ENCODE data around the gene UXS1. TPM values are rescaled to one million over a fixed set of nuclear protein-coding genes. Genes with fewer than 3 reads are reported as not detected.

The UXS1 gene
- total RNA-seq, 2 experiments from 2014 or later: 20.5 to 21.9 TPM

GRCh38 chr2:106187273-106187891 lies 6.7 kb downstream of the UXS1 start:
- intact Hi-C loops (cut with micrococcal nuclease; ENCODE audit: unreplicated experiment): no loop called here
- DNase-seq (ENCODE audit: low spot score): no peak
- TF ChIP-seq CTCF (conservative IDR thresholded peaks at IDR 0.05; ENCODE audit: low read length) (no peak), EZH2phosphoT487 (IDR thresholded peaks at IDR 0.05; ENCODE audit: borderline replicate concordance, low read depth, low read length) (no peak)
- POLR2A ChIA-PET: interaction anchor here (0.7 kb wide), 1 partner anchor 93 kb away, joined by 3 read pairs; no protein-coding TSS in a partner anchor
- Histone ChIP-seq H3K4me3 (ENCODE audit: low read depth, low read length, poor library complexity, severe bottlenecking) (no peak overlapping the region), H3K27ac (ENCODE audit: low read depth, low read length, poor library complexity, severe bottlenecking) (no peak overlapping the region), H3K4me1 (ENCODE audit: insufficient read depth, low read length, poor library complexity, severe bottlenecking) (peaks cover 11% of the 10 kb centered on the region), H4K20me1 (ENCODE audit: insufficient read depth, low read length) (no peaks in the 10 kb centered on the region; the same call in 1 of the 2 replicates), H3K36me3 (ENCODE audit: insufficient read depth, low read length) (peaks cover 4% of the 10 kb centered on the region; the same call in 1 of the 2 replicates), H3K9me3 (ENCODE audit: low read length) (no peaks in the 10 kb centered on the region), H3K9me2 (ENCODE audit: insufficient read depth, low read length) (no peaks in the 10 kb centered on the region), H3K79me2 (ENCODE audit: insufficient read depth, low read depth, low read length) (peaks cover 3% of the 10 kb centered on the region; the same call in 1 of the 2 replicates), H3K4me2 (ENCODE audit: low read length) (no peak overlapping the region), H2AFZ (ENCODE audit: low read length) (no peak overlapping the region)
- CTCF ChIA-PET (ENCODE audit: unreplicated experiment): no interaction called here
- no TSS peak for BruUV-seq (replicated peaks)

- Histone ChIP-seq H4K20me1 (ENCODE audit: insufficient read depth, low read length) (peaks cover under 1% of the 10 kb centered on the region; the same call in 1 of the 2 replicates), H3K4me1 (ENCODE audit: insufficient read depth, low read length, poor library complexity, severe bottlenecking) (peaks cover 11% of the 10 kb centered on the region), H3K4me2 (ENCODE audit: low read length) (no peak overlapping the region), H3K4me3 (ENCODE audit: low read depth, low read length, poor library complexity, severe bottlenecking) (no peak overlapping the region), H2AFZ (ENCODE audit: low read length) (no peak overlapping the region), H3K9me2 (ENCODE audit: insufficient read depth, low read length) (no peaks in the 10 kb centered on the region), H3K79me2 (ENCODE audit: insufficient read depth, low read depth, low read length) (peaks cover 3% of the 10 kb centered on the region; the same call in 1 of the 2 replicates), H3K9me3 (ENCODE audit: low read length) (no peaks in the 10 kb centered on the region), H3K27ac (ENCODE audit: low read depth, low read length, poor library complexity, severe bottlenecking) (no peak overlapping the region), H3K36me3 (ENCODE audit: insufficient read depth, low read length) (peaks cover 4% of the 10 kb centered on the region; the same call in 1 of the 2 replicates)
- no TSS peak for BruUV-seq (replicated peaks)
- ChIA-PET CTCF (ENCODE audit: unreplicated experiment) (no interaction called here), POLR2A (interaction anchor here (1.0 kb wide), 1 partner anchor 20 kb away, joined by 3 read pairs; no protein-coding TSS in a partner anchor)
- intact Hi-C loops (cut with micrococcal nuclease; ENCODE audit: unreplicated experiment): no loop called here
- no peak for DNase-seq (ENCODE audit: low spot score)
- TF ChIP-seq EZH2phosphoT487 (IDR thresholded peaks at IDR 0.05; ENCODE audit: borderline replicate concordance, low read depth, low read length): no peak
- no peak for TF ChIP-seq CTCF (conservative IDR thresholded peaks at IDR 0.05; ENCODE audit: low read length)
These were observed 8.5 kb downstream of the UXS1 start for GRCh38 chr2:106185475-106186184.
